H1 (cell line): ENCODE measurements around the gene ZFAND3. TPM values are rescaled to one million over a fixed set of nuclear protein-coding genes. Genes with fewer than 3 reads are reported as not detected.

Experiments
- RNF2 ChIP-seq: fragments of 200-900, 300-1000 bp; sonication (generic); IDR thresholded peaks from 2 replicates; pipeline ENCODE4 v1.7.1; 2016; ENCODE audit warnings: borderline replicate concordance, low read depth, mild to moderate bottlenecking, antibody characterized with exemption, low read length; ENCODE audit not compliant: poor library complexity, severe bottlenecking; ENCODE audit errors: missing control alignments
- TAF7 ChIP-seq: optimal IDR thresholded peaks from 2 replicates; pipeline ENCODE3; 2011; ENCODE audit warnings: low read depth, mild to moderate bottlenecking, inconsistent platforms, low read length, moderate library complexity, borderline replicate concordance
- polyA plus RNA-seq, 7 experiments: library from polyadenylated mRNA; depleted of rRNA in 3 of 7; stranded (reverse) in 5 of 7; unstranded in 2 of 7; fragments of >200 nt in 5 of 7; fragments of 200-250 nt in 2 of 7; gene quantifications; 1 replicate in 5 of 7; 2 replicates in 1 of 7; 4 replicates in 1 of 7; pipeline versions ENCODE4 v1.2.1 to v1.2.3, GENCODE V29; 2011 to 2013; ENCODE audit warnings: missing spikeins in 2 of 7, mixed read lengths in 2 of 7
- total RNA-seq: library from RNA; stranded (reverse); fragmentation: NEBNext Ultra II Directional; extraction: Animal tissue kit (Norgen Biotek cat#: 25700); gene quantifications from 2 replicates; pipeline ENCODE4 v1.2.1, GENCODE V29; 2021
- TF ChIP-seq, protein P1 (sequence below): fragments of 300-600 bp; sonication (generic); IDR thresholded peaks from 2 replicates; pipeline ENCODE4 v1.7.1; 2012; ENCODE audit warnings: low read length, moderate library complexity, mild to moderate bottlenecking, inconsistent platforms; ENCODE audit not compliant: insufficient replicate concordance

The ZFAND3 gene
- total and polyA plus RNA-seq, 2 of the 8 experiments (the other 6 are each of a cell fraction or from before 2014, with no cell fraction given): 13.0 to 51.3 TPM

DNA sequence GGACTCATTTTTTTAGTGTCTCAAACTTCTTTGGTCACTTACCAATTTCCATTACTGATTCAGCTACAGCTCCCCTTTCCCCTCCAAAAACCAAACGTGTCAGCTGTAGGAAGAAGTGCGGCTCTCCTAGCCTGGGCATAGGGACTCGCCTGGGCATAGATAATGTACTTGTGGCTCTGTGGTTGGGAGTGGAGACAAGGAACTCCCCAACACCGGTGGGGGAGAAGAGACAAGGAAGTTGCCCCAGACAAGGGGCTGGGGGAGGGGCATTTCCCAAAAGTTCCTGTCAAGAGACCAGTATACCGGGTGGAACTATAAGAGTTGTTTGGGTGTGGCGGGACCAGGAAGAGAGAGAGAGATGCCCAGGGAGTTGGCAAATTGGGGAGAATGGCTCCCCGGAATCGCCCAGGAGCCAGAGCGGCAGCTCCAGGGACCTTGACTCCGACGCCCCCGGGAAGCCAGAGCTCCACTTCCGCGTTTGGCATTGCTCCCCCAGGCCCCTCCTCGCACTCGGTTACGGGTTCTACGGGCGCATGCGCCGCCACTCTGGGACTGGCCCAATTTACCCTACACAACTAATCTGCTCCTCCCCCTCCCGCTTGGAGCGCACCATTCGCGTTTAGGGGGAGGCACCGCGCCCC lies 871 bp upstream of the ZFAND3 start (continued):
- TF ChIP-seq RNF2 (no peak), TAF7 (peak; percentile 48)
- TF ChIP-seq, protein P1, sequence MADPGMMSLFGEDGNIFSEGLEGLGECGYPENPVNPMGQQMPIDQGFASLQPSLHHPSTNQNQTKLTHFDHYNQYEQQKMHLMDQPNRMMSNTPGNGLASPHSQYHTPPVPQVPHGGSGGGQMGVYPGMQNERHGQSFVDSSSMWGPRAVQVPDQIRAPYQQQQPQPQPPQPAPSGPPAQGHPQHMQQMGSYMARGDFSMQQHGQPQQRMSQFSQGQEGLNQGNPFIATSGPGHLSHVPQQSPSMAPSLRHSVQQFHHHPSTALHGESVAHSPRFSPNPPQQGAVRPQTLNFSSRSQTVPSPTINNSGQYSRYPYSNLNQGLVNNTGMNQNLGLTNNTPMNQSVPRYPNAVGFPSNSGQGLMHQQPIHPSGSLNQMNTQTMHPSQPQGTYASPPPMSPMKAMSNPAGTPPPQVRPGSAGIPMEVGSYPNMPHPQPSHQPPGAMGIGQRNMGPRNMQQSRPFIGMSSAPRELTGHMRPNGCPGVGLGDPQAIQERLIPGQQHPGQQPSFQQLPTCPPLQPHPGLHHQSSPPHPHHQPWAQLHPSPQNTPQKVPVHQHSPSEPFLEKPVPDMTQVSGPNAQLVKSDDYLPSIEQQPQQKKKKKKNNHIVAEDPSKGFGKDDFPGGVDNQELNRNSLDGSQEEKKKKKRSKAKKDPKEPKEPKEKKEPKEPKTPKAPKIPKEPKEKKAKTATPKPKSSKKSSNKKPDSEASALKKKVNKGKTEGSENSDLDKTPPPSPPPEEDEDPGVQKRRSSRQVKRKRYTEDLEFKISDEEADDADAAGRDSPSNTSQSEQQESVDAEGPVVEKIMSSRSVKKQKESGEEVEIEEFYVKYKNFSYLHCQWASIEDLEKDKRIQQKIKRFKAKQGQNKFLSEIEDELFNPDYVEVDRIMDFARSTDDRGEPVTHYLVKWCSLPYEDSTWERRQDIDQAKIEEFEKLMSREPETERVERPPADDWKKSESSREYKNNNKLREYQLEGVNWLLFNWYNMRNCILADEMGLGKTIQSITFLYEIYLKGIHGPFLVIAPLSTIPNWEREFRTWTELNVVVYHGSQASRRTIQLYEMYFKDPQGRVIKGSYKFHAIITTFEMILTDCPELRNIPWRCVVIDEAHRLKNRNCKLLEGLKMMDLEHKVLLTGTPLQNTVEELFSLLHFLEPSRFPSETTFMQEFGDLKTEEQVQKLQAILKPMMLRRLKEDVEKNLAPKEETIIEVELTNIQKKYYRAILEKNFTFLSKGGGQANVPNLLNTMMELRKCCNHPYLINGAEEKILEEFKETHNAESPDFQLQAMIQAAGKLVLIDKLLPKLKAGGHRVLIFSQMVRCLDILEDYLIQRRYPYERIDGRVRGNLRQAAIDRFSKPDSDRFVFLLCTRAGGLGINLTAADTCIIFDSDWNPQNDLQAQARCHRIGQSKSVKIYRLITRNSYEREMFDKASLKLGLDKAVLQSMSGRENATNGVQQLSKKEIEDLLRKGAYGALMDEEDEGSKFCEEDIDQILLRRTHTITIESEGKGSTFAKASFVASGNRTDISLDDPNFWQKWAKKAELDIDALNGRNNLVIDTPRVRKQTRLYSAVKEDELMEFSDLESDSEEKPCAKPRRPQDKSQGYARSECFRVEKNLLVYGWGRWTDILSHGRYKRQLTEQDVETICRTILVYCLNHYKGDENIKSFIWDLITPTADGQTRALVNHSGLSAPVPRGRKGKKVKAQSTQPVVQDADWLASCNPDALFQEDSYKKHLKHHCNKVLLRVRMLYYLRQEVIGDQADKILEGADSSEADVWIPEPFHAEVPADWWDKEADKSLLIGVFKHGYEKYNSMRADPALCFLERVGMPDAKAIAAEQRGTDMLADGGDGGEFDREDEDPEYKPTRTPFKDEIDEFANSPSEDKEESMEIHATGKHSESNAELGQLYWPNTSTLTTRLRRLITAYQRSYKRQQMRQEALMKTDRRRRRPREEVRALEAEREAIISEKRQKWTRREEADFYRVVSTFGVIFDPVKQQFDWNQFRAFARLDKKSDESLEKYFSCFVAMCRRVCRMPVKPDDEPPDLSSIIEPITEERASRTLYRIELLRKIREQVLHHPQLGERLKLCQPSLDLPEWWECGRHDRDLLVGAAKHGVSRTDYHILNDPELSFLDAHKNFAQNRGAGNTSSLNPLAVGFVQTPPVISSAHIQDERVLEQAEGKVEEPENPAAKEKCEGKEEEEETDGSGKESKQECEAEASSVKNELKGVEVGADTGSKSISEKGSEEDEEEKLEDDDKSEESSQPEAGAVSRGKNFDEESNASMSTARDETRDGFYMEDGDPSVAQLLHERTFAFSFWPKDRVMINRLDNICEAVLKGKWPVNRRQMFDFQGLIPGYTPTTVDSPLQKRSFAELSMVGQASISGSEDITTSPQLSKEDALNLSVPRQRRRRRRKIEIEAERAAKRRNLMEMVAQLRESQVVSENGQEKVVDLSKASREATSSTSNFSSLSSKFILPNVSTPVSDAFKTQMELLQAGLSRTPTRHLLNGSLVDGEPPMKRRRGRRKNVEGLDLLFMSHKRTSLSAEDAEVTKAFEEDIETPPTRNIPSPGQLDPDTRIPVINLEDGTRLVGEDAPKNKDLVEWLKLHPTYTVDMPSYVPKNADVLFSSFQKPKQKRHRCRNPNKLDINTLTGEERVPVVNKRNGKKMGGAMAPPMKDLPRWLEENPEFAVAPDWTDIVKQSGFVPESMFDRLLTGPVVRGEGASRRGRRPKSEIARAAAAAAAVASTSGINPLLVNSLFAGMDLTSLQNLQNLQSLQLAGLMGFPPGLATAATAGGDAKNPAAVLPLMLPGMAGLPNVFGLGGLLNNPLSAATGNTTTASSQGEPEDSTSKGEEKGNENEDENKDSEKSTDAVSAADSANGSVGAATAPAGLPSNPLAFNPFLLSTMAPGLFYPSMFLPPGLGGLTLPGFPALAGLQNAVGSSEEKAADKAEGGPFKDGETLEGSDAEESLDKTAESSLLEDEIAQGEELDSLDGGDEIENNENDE: no peak
